ENCODE measurements around the gene ITGA6.

ITGA6 gene

DNA sequence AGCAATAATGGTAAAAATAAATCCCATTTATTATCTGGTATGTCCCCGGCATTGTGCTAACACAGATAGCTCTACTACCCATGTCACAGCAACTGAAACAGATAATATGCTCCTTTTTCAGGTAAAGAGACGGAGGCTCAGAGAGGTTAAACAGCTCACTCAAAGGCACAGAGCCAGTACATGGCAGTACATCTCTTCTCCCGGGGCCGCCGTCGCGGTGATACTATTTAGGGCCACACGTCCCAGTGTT lies 127.8 kb downstream of the ITGA6 start:
- no peaks in the 10 kb centered on the region for H3K4me1 ChIP-seq (ENCODE audit: control insufficient read depth, insufficient read depth, low read length)
- CTCF ChIA-PET = interaction anchor here (0.9 kb wide), 1 partner anchor 156 kb away, joined by 3 read pairs; no protein-coding TSS in a partner anchor
- H3K36me3 ChIP-seq (ENCODE audit: control insufficient read depth in 2 of 2, insufficient read depth in 1 of 2, low read length in 2 of 2) = peaks cover 4 to 7% of the 10 kb centered on the region in 2 experiments; a peak in 2 of 3 replicates
- H3K9me3 ChIP-seq (ENCODE audit: control insufficient read depth, insufficient read depth, low read depth, low read length) = no peaks in the 10 kb centered on the region
- H3K4me3 ChIP-seq (ENCODE audit: low read depth, low read length) = peak overlapping the region; percentile 85
- TF ChIP-seq ZNF18 (tag by site-specific recombination; IDR thresholded peaks at IDR 0.05) = no peak
- no peak for TF ChIP-seq ZBTB48 (tag by site-specific recombination; IDR thresholded peaks at IDR 0.05)
- no peak for TF ChIP-seq SALL2 (tag by site-specific recombination; IDR thresholded peaks at IDR 0.05; ENCODE audit: borderline replicate concordance)
- no peak for TF ChIP-seq ZNF239 (tag by site-specific recombination; IDR thresholded peaks at IDR 0.05)
- no peak for TF ChIP-seq ZNF791 (tag by site-specific recombination; IDR thresholded peaks at IDR 0.05)
- TF ChIP-seq ZNF768 (tag by site-specific recombination; IDR thresholded peaks at IDR 0.05) = peak; percentile 79; the same call in 1 of the 2 replicates
- no peak for TF ChIP-seq ZNF660 (tag by site-specific recombination; IDR thresholded peaks at IDR 0.05)
- TF ChIP-seq ZNF501 (tag by site-specific recombination; IDR thresholded peaks at IDR 0.05) = no peak
- peak overlapping the region; percentile 94; the same call in 1 of the 2 replicates for H3K27ac ChIP-seq (ENCODE audit: extremely low read depth, low read depth, low read length)
- POLR2A ChIA-PET = interaction anchor here (0.6 to 2.0 kb wide), 3 partner anchors 10 to 1626 kb away, joined by 3 to 7 read pairs (median 3); partner anchors contain the start of gene GORASP2

Data from HEK293 (cell line).